Ecto neural progenitor cell (in vitro differentiated cells): ENCODE measurements around the gene SARDH.

Experiments used
- DNase-seq: peaks from one replicate; pipeline ENCODE4 v3.0.0-alpha.2; 2018; ENCODE audit warnings: low spot score

SARDH gene

DNA sequence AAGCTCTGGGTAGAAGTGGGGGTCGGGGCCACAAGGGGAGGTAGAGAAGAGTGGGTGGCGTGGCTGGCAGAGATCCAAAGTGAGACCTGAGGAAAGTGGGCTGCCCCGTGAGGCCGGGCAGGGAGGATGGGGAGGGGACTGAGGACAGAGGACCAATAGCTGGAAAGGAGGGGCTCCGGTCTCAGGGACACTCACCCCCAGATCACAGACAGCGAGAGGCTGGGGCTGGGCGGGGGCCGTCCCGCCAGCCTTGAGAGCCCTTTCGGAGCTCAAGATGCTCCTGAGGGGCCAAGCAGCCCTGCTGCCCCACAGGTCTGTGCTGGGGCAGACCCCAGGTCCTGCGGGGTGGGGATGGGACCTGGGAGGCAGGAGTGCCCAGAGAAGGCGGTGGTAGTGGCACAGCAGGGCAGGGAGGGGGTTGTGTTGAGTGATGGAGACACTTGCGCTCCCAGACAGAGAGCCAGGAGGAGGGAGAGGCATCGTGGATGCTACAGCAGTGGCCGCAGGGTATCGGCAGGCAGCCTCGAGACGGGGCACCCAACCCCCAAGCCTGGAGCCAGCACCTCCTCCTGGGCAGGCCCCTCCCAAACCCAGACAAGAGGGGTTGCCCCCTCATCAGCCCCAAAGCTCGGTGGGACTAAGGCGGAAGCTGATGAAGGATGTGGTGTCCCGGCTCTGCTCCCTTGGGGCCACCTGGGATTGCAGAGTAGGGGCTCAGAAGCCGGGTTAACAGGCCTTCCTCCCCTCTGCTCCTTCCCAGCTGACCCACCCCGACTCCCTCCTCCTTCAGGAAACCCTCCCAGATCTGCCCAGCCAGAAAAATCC lies 3.4 kb downstream of the SARDH start:
- DNase-seq = peak; percentile 45

DNA sequence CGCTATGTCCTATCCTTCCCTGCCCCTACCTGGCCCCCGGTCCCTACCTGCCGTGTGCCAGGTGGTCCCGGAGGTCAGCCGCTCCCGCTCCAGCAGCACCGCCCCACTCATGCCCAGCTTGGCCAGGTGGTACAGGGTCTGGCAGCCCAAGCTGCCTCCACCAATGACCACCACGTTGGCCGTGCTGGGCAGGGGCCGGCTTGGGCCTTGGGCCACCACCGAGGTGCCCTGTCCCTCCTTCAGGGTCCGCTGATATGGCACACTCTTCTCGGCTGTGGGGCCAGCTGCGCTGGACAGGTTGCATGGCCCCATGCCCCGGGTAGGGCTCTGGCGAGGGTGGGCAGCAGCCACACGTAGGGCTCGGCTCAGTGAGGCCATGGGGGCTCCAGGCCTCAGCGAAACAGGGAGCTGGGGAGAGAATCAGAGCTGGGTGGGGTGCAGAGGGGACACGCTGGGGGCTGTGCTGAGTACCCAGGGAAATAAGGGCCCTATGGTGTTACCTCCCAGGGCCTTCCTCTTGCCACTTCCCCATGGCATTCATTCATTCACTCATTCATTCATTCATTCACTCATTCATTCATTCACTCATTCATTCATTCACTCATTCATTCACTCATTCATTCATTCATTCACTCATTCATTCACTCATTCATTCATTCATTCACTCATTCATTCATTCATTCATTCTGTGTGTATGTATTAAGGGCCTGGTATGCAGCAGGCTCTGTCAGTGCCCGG lies 4.2 kb downstream of the SARDH start:
- DNase-seq = peak; percentile 46

DNA sequence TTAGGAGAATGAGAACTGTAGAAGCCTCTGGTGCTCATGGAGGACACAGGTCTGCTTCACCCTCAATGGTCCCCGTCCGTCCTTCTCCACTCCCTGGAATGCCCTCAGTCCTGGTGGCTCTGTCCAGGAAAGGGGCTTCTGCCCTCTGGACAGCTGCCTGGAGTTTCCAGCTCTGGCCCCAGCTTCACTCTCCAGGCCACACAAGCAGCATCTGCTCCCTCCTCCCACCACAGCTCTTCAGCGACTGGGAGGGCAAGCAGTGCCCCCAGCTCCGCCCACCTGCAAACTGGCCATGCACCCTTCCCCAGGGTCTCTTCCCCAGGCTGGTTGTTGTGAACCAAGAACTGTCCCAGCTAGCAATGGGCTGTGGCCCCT lies 4.7 kb downstream of the SARDH start:
- no peak for DNase-seq

DNA sequence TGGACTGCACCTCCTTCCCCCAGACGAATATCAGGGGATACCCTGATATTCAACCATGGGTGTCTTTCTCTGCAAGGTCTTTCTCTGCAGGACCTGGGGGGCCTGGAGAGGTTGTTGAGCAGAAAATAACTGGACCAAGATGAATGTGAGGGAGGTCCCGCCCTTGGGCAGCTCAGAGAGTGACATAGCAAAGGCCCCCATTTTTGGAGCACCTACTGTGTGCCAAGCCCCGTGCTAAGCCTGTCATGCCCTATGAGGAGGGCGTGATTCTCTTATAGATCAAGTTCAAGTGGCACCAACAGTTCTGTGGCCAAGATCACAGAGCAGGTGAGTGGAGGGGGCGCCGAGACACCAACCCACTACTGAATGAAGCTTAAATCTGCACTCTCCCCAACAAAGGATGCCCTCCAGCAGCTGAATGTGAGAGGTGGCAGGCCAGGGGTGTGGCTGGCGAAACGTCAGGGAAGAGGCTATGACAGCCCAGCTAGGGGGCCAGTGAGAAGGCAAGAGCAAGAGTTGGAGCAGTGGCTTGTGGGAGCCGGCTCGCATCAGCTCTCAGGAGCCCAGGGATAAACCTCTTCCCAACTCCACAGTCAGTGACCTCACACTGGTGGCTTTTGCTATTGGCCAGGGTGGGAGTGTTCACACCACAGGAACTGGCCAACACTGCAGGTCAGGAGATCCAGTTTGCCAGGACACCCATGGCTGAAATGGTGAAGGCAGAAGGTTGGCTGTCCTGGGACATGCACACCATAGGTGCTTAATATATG lies 5.3 kb downstream of the SARDH start:
- DNase-seq = no peak

DNA sequence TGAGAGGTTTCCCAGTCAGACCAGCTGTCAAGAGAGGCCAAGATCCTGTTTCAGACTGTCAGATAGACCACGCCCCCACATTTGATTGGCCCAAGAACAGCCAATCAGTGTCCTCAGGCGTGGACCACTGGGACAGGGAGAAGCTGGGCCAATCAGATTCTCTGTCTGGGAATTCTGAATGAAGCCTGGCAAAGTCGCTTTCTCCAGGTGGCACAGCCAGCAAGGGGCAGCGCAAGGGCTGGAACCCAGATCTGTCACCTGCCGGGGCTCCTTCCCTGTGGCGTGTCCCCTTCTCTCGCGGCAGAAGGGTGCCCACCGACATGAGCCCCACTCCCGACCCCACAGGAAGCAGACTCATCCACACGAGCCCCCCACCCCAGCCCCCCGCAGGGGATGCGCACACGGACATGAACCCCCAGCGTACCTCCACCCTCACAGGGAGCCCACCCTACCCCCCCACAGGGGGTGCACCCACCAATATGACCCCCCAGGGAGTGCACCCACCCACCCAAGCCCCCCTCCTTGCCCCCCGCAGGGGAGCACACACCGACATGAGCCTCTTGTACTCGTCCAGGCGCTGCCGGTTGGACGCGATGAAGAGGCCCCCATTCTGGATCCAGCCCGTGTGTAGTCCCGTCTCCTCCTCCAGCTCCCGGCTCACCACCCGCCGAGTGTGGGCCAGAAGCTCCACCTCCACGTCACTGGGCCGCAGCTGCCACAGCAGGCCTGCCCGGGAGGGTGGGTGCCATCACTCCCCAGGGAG lies 6.1 kb downstream of the SARDH start:
- DNase-seq = peak; percentile 76

DNA sequence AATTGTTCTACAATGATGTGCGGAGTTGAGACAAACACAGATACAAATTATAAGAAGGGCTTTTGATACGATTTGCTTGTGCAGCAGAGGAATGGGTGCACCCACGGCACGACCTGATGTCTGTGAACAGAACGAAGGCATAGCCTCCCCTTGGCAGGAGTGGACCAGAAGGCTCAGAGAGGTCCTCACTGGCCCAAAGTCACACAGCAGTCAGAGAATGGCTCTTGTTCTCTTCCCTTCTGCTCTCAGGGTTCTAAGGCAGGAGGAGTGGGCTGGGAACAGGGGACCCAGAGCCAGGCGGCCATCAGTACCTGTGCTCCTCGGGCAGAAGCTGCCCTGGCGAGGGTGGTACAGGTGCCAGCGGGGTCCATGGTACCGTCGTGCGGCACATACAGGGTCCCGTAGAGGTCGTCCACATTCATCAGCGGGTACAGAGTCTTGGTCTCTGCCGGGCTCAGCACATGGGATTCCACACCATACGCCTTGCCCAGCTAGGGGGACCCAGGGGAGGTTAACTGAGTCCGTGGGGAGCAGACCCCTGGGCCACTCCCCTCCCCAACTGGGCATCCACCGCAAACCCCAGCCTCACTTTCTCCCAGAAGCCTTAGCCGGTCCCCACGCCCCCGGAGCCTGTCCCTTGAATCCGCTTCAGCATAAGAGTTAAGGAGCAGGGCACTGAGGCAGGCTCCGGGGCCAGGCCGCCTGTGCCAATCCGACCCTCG lies 7.0 kb downstream of the SARDH start:
- DNase-seq = no peak

DNA sequence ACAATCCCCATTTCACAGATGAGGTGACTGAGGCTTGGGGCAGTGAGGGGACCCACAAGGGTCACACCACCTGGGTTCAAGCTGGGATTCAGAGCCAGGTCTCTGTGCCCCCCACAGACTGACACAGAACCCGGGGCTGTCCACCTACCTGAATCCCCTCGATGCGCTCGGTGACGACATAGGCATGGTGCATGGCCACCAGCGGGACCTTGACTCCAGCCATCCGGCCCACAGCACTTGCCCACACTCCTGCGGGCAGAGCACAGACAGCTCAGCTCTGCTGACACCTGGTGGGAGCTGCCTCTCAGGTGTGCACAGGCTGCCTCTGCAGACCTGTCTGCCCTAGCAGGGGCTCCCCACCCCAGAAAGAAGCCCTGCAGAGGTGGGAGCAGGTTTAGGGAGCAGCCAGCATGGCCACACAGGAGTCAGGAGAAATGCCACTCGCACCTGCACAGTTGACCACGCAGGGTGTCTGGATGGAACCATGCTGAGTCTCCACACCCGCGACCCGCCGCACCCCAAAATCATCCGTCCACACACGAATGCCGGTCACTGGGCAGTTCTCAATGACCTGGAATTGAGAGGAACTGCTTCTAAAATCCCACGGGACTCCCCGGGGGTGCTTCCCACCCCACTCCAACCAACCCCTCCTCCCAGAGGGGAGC lies 8.4 kb downstream of the SARDH start:
- peak; percentile 44 for DNase-seq

DNA sequence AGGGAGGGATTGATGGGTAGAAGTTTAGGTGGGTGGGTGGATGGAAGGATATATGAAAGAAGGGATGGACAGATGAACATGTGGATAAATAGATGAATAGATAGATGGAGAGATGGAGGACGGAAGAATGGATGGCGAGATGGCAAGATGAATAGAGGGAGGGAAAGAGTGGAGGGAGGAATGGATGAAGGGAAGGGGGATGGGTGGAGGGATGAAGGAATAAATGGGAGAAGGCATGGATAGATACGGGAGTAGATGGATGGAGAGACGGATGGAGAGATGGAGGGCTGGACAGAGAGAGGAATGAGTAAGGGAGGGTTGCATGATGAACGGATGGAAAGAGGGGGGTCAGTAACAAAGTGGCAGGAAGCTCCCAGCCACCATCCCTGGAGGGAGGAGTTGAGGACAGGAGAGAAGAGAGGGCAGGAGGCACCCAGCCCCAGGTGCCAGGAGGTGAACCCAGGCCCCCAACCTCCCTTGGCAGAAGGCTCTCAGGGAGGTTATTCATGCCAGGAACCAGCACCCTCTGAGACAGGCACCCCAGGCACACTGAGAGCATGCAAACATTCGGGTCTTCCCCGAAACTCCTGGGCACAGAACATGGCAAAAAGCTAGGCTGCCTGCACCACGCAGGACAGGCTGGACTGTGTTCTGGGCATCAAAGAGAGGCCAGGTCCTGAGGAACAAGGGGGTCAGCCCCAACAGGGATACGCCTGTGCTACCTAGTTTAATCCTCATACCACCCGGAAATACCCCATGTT lies 9.1 kb downstream of the SARDH start:
- DNase-seq = peak; percentile 19

DNA sequence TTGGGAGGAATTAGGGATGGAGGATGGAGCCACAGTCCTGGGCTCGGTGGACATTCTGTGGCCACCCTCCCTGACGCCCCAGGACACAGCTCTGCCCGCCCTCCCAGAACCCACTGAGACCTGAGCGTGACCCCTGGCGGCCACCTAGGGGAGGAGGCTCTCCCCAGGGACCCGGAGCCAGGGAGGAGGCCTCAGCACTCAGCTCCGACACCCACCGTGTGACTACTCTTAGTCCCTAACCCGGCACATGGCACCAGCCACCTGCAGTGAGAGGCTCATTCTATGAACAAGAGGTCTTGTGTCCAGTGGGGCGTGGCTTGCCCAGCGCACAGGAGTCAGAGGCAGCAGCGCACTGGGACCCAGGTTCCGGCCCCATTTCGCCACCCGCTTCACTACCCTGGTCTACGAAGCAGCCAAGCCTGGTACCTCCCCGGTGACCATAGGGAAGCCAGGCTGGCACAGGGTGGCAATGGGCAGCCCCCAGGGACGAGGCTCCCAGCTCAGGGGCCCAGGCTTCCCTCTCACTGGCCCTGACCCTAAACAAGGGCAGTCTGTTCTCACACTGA lies 10.2 kb downstream of the SARDH start:
- peak; percentile 35 for DNase-seq

DNA sequence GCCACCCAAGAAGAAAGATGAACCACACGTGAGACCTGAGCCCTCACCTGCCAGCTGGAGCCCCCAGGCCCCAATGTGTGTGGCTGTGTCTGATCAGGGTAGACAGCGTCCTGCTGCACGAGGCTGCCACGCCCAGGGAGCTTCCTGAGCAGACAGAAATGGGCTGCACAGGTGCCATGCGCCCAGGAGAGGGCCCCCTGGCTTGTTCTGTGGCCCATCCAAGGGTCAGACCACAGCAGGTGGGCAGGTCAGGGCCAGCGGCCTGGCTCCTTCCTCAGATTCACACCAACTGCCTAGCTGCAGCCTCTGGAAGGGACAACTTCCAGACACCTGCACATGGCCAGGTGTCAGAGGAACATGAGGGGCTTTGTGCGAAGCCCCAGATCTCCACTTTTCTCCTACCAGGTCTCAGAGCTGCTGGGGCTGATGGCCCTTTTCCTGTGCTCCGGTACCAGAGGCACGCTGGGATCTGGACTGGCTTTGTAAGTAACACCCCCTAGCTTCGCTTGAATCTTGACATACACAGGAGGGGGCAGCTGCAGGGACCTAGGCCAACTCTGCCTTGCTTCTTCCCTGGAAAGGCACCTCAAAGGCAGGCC lies 10.8 kb downstream of the SARDH start:
- no peak for DNase-seq

DNA sequence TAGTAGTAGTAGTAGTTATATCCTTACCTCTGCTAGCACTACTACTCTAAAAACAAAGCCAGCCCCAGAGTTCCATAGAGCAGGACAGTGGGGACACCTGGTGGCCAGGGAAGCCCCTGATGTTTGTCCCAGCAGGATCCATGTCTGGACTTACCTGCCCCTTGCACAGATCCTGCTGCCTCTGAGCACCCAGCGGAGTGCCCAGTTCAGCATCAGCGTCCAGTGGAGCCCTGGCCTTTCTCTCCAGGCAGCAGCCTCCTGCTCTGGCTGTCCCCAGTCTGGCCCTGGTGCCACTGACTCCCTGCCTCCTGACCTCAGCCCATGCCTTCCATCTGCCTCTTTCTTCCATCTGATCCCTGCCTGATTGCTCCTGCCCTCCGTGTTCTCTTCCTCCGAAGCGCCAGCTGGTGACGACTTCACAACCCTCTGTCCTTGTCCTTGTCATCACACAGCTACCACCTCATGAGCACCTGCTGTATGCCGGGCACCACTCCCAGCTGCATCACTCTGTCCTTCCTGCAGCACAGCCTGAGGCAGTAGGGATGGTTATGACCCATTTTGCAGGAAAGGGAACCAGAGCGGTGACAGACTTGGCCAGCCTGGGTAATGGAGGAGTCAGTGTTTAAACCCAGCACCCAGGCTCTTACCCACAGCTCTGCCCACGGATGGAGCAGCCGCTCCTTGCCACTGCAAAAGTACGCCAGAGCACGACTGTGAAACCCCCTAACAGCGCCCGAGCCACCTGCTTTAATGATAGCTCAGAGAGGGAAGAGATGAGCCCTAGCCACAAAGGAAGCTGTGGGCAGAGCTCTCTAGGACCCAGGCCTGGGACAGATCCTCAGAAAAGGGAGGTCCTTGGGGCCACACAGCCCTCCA lies 11.5 kb downstream of the SARDH start:
- peak; percentile 61 for DNase-seq

DNA sequence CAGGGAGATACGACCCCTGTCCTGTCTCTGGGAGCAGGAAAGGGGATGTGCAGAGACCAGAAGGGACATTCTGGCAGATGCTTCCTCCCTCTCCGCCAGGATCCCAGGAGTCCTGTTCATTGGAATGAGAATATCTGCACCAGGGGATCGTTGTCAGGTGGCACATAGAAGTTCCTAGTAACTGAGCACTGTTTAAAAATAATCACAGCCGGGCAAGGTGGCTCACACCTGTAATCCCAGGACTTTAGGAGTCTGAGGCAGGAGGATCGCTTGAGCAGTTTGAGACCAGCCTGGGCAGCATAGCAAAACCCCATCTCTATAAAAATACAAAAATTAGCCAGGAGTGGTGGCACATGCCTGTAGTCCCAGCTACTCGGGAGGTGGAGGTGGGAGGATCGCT lies 12.3 kb downstream of the SARDH start:
- no peak for DNase-seq

DNA sequence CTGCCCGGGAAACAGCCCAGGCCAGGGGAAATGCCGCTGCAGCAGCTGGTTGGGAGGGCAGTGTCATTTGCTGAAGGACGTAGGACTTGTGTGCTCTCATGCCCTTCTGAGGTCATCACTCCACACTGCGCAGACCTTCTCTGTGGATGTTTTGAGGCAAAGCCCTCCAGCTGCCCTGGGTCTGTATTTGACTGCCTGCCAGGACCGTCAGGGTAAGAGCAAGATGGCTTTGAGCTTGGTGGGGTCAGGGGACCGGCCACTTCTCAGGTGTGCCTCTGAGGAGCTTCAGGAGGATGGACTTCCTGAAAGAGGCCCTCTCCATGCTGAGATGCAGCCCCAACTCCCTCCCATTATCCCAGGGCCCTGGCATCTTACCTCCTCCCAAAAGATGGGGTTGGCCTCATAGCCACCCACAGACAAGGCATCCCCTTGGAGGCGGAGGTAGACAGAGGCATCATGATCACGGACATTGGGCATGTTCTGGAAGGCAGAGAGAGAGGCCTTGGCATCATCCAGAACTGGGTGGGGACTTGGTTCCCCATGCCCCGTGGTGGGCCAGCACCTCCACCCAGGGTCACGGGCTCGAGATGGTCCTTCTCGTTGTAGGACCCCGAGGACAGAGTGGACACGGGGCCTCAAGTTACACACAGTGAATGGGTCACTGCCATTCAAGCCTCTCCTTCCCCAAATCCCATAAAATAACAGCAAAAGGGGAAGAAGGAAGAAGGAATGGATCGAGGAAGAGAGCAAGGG lies 19.4 kb downstream of the SARDH start:
- no peak for DNase-seq

DNA sequence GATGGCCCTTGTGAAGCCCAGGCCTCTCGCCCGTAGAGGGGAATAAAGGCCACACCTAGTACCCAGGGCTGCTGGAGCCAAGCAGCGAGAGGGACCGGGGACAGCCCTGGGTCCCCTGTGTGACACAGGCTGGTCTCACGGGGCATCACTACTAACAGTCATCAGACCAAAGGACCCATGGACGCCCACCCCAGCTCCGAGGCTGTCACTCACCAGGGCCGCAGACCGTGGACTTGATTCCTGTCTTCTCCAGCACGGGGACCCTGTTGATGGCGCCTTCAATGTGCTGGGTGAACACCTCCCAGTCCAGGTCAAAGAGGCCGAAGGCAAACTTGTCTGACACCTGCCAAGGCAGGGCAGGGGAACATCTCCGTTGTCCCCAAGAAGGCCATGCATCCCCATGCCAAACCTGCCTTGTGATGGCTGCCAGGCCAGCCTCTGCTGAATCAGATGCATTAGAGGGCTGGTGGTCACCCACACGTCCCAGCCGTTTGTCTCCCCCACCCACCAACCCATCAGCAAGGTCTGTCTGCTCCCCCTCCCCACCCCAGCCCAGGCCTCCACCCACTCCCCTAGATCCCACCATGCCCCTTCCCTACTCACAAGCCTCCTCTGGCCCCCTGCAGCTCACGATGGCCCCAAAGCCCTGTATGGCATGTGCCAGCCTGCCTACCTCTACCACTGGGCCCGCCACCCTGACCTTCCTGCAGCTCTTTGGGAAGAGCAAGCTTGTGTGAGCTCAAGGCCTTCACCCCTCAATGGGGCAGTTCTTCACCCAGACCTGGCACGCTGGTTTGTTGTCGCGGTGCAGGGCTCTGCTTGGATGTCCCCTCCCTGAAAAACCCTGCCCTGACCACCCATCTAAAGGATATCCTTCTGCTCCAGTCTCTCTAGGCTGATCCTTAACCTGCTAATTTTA lies 20.8 kb downstream of the SARDH start:
- no peak for DNase-seq

DNA sequence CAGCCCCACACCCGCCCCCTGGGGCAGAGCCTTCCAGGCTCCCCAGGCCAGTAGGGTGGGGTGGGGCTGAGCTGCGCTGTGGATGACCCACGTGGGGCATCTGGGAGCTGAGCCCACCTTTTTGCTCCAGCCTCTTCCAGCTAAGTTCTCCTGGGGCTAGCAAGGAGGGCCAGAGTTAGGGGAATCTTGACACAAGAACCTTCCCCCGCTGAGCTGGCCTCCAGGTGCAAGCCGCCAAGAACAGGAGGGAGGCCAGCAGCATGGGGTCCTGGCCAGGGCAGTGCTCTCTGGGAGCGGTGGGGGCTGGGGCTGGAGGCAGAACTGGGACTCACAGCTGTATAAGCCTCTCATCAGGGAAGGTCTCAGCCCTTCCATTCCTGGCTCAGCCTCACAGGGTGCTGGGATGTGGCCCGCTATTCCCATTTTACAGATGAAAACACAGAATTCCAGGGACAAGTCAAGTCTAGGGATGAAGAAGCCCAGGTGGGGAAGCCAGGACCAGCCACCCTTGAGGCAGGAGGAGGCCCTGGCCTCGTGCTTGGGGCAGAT lies 21.5 kb downstream of the SARDH start:
- no peak for DNase-seq
